ENCODE measurements around the gene GALNT7.

DNA sequence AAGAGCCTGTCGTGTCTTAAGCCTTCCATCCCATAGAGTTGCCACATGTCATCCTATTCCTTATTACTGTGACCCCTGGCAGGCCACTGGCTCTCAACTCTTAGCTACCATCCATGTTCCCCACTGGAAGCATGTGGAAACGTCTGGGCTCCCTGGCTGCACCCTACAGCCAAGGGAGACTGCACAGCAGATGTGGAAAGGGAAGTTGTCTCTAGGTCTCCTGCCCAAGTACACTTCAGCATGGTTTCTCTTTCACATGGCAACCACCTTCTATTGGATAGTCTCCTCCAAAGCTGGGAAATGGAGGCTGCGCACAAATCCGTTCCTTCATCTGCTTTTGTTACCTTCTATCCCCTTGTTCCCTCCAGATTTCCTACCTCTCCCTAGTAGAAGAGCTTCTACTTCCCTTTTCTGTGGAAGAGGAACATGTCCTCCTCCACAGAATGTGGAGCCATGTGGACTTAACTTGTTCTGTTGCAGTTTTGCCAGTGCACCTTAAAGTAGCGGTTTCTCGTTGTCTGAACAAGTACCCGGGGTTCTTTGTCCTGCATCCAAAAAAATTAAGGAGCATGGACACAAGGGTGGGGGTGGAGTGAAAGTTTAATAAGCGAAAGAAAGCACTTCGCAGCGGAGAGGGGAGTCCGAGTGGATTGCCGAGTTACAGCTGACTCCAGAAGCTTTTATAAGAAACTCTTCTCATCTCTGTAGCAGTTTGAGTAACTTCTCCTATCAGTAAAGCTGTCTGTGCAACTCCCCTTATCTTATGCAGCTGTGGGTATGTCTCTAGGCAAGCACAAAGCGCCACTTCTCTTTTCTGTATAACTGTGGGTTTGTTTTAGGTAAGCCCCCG lies 113.0 kb downstream of the GALNT7 start:
- TF ChIP-seq, protein P1, sequence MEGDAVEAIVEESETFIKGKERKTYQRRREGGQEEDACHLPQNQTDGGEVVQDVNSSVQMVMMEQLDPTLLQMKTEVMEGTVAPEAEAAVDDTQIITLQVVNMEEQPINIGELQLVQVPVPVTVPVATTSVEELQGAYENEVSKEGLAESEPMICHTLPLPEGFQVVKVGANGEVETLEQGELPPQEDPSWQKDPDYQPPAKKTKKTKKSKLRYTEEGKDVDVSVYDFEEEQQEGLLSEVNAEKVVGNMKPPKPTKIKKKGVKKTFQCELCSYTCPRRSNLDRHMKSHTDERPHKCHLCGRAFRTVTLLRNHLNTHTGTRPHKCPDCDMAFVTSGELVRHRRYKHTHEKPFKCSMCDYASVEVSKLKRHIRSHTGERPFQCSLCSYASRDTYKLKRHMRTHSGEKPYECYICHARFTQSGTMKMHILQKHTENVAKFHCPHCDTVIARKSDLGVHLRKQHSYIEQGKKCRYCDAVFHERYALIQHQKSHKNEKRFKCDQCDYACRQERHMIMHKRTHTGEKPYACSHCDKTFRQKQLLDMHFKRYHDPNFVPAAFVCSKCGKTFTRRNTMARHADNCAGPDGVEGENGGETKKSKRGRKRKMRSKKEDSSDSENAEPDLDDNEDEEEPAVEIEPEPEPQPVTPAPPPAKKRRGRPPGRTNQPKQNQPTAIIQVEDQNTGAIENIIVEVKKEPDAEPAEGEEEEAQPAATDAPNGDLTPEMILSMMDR (IDR thresholded peaks at IDR 0.05) = no peak
- TF ChIP-seq REST (IDR thresholded peaks at IDR 0.05; ENCODE audit: insufficient read depth in 1 of 2, low read depth in 2 of 2, low read length in 1 of 2) = no peak
